Astrocyte (in vitro differentiated cells and primary cell): ENCODE data around the gene PRKACA.

Experiments
- EZH2 ChIP-seq: IDR thresholded peaks from 2 replicates; pipeline ENCODE4 v1.6.1; 2012; ENCODE audit warnings: mild to moderate bottlenecking, low read length, inconsistent platforms; ENCODE audit not compliant: insufficient read depth
- TF ChIP-seq, protein P1 (sequence below): IDR thresholded peaks from 2 replicates; pipeline ENCODE4 v1.5.1; 2011; ENCODE audit warnings: low read depth, mild to moderate bottlenecking, inconsistent platforms, low read length, moderate library complexity; ENCODE audit not compliant: insufficient read depth

DNA sequence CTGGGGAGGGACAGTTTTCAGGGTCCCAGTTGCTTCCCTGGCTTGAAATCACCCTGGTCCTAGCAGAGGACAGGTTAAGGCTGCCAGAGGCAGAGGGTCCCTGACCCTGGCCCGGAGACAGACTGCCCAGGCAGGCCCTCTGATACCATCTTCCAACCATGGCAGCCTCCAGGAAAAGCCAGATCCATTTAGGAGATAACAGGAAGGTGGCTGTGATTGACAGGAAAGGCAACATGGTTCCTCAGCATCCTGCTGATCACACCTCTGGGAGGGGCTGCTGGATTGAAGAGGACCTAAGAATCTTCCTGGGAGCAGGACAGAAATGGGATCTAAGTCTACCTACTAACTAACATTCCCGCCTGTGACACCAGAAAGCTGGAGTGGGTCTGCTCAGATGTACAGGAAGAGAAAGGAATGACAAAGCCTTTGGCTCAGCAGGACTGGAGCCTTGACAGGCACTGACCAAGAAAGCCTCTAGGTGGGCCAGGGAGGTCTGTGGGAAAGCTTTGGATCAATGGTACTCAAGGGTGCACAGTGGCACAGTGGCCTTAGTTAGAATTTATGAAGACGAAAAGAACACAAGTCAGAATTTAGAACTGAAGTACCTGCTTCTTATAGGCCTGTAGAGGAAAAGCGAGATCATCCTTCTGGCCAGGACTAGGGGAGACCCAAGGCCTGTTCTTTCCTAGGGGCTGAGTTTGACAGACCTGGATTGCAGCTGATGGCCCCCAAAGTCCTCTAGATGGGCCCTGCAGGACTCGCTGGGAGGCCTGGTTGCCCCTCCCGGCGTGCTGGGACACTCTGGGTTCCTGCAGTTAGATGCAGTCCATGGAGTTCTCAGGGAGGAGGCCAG is 2.3 kb upstream of the PRKACA start:
- TF ChIP-seq, protein P1, sequence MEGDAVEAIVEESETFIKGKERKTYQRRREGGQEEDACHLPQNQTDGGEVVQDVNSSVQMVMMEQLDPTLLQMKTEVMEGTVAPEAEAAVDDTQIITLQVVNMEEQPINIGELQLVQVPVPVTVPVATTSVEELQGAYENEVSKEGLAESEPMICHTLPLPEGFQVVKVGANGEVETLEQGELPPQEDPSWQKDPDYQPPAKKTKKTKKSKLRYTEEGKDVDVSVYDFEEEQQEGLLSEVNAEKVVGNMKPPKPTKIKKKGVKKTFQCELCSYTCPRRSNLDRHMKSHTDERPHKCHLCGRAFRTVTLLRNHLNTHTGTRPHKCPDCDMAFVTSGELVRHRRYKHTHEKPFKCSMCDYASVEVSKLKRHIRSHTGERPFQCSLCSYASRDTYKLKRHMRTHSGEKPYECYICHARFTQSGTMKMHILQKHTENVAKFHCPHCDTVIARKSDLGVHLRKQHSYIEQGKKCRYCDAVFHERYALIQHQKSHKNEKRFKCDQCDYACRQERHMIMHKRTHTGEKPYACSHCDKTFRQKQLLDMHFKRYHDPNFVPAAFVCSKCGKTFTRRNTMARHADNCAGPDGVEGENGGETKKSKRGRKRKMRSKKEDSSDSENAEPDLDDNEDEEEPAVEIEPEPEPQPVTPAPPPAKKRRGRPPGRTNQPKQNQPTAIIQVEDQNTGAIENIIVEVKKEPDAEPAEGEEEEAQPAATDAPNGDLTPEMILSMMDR, result no peak
- TF ChIP-seq EZH2, result no peak
